Lung (tissue), 4 donors: Measurements from ENCODE around the gene BATF3. TPM values are rescaled to one million over a fixed set of nuclear protein-coding genes. Genes with fewer than 3 reads are reported as not detected.

Experiments used
- polyA plus RNA-seq, 2 donors: library from polyadenylated mRNA; stranded (reverse); fragments of 200-250 nt; gene quantifications; one replicate each; pipeline ENCODE4 v1.2.1, GENCODE V29; 2013
- total RNA-seq, 2 donors: library from RNA; depleted of rRNA in 1 of 2; stranded (reverse); fragments of >200 nt in 1 of 2; gene quantifications; one replicate each; pipeline ENCODE4 v1.2.1, GENCODE V29; 2014 to 2021
- donor health status: Bipolar disorder and iron deficiency.
- donor health status: healthy.
- donor health status: DM: yes; HTN: yes; CAD: no.

The BATF3 gene
- total and polyA plus RNA-seq, 4 donors, result 2.4 to 24.6 (median 10.1) TPM

Other genes starting within 250 kb of the BATF3 start
- gene ATF3, start 91.1 kb downstream of the BATF3 start, total RNA-seq, result 10 to 100 TPM; 15.9 to 44.1 TPM
- gene ATF3, start 91.1 kb downstream of the BATF3 start, polyA plus RNA-seq, result 10 to 100 TPM; 22.3 to 26.5 TPM
- gene NSL1, start 91.9 kb upstream of the BATF3 start, total RNA-seq, result 10 to 100 TPM; 27.5 to 48.8 TPM
- 10 to 100 TPM in 1 of 2 donors, 1 to 10 TPM in 1; 9.2 to 26.5 TPM for gene NSL1, start 91.9 kb upstream of the BATF3 start, polyA plus RNA-seq
- gene TATDN3, start 92.1 kb upstream of the BATF3 start, total RNA-seq, result 10 to 100 TPM; 15.1 to 17.8 TPM
- gene TATDN3, start 92.1 kb upstream of the BATF3 start, polyA plus RNA-seq, result 10 to 100 TPM; 11.2 to 12.4 TPM
- not detected for gene SPATA45, start 147.8 kb upstream of the BATF3 start, total RNA-seq
- not detected for gene SPATA45, start 147.8 kb upstream of the BATF3 start, polyA plus RNA-seq
- 10 to 100 TPM in 1 of 2 donors, 1 to 10 TPM in 1; 8.6 to 17.4 TPM for gene FLVCR1, start 158.4 kb upstream of the BATF3 start, total RNA-seq
- 1 to 10 TPM; 4.5 to 4.6 TPM for gene FLVCR1, start 158.4 kb upstream of the BATF3 start, polyA plus RNA-seq